Ovary (tissue), 9 donors: Measurements from ENCODE around the gene FNTB. TPM values are rescaled to one million over a fixed set of nuclear protein-coding genes. Genes with fewer than 3 reads are reported as not detected.

ENCODE experiments used
- DNase-seq, 5 donors: peaks; one replicate each; pipeline ENCODE4 v3.0.0-alpha.2; 2019 to 2020
- H3K27ac ChIP-seq, 2 donors: fragments of 200-600 bp; one replicate each; pipeline versions ENCODE4 v1.5.1 to v1.8.0; 2019 to 2022
- H3K27me3 ChIP-seq: fragments of 200-600 bp; one replicate; pipeline ENCODE4 v1.8.0; 2022
- H3K36me3 ChIP-seq: fragments of 200-600 bp; sonication (generic); one replicate; pipeline ENCODE4 v1.5.1; 2019
- H3K4me1 ChIP-seq: one replicate; pipeline ENCODE4 v1.8.1; 2013; ENCODE audit warnings: mild to moderate bottlenecking, moderate library complexity; ENCODE audit not compliant: insufficient read depth
- H3K4me3 ChIP-seq: fragments of 200-600 bp; sonication (generic); one replicate; pipeline ENCODE4 v1.5.1; 2017
- H3K9me3 ChIP-seq, 2 donors: fragments of 200-600 bp in 1 of 2; sonication (generic) in 1 of 2; one replicate each; pipeline versions ENCODE4 v1.5.1 to v1.8.1; 2013 to 2019; ENCODE audit warnings: mild to moderate bottlenecking in 1 of 2, moderate library complexity in 1 of 2
- EP300 ChIP-seq: sonication (generic); formaldehyde crosslinking; IDR thresholded peaks from one replicate; pipeline ENCODE4 v1.6.1; 2017; ENCODE audit warnings: antibody characterized with exemption
- POLR2A ChIP-seq: fragments of 450-650 bp; IDR thresholded peaks from one replicate; pipeline ENCODE4 v1.6.1; 2017; ENCODE audit warnings: antibody characterized with exemption, mild to moderate bottlenecking, moderate library complexity
- WGBS, 3 donors: extraction: QIAGEN DNeasy Blood & Tissue Kit in 1 of 3; methylation state at CpG; one replicate each; pipeline versions ENCODE4 v1.1.5 to v1.1.7; 2013 to 2017; 5-methylcytosine and 5-hydroxymethylcytosine counted together
- intact Hi-C, 4 donors: fragments of 100-400 bp; cut with DNase I; formaldehyde crosslinking; loops; one replicate each; pipeline versions ENCODE4 v1.11.0 to v1.15.1; 2022 to 2023
- polyA plus RNA-seq, 2 donors: library from polyadenylated mRNA; stranded (reverse); fragments of 200-250 nt in 1 of 2; fragments of 350-450 nt in 1 of 2; fragmentation: Illumina TruSeq in 1 of 2; extraction: RNeasy Lipid Tissue Mini Kit (QIAGEN cat#74804) in 1 of 2; gene quantifications; one replicate each; pipeline ENCODE4 v1.2.3, GENCODE V29; 2013 to 2014
- total RNA-seq, 7 donors: library from RNA; depleted of rRNA in 2 of 7; stranded (reverse); fragments of >200 nt in 2 of 7; fragmentation: NEBNext Ultra II Directional in 3 of 7; extraction: Animal tissue kit (Norgen Biotek cat#: 25700) in 3 of 7; gene quantifications; one replicate each; pipeline versions ENCODE4 v1.1.0 to v1.2.4, GENCODE V29; 2016 to 2023
- TF ChIP-seq, protein P1 (sequence below), 3 donors: fragments of 450-650 bp in 2 of 3; fragments of 200-600 bp in 1 of 3; IDR thresholded peaks; one replicate each; pipeline versions ENCODE4 v1.5.1 to v1.8.0; 2016 to 2022; ENCODE audit warnings: antibody characterized with exemption in 3 of 3, mild to moderate bottlenecking in 1 of 3
- donor health status: DM: no; HTN: no; CAD: no; lungs with moderate emphysema.
- donor health status: DM: no; HTN: no; CAD: no.
- donor health status: Bipolar disorder and iron deficiency.
- donor health status: DM: yes; HTN: yes; CAD: no.
- donor health status: DM: no; HTN: no; CAD: no.
- donor health status: DM: yes; HTN: yes; CAD: no.

FNTB gene
- total and polyA plus RNA-seq, 9 donors: 8.0 to 19.0 (median 14.1) TPM

DNA sequence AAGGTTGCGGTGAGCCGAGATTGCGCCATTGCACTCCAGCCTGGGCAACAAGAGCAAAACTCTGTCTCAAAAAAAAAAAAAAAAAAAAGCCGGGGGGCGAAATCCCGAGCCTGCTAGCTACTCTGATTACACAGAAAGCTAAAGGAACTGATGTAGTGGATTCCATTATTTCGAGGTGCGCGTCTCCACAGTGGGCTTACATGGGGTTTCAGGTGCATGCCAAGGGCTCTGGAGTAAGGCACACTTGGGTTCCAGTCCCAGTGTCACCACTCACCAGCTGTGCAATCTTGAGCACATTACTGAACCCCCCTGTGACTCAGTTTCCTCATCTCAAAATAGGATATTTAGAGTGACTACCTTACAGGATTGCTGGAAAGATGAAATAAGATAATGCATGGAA lies 12.9 kb upstream of the FNTB start:
- intact Hi-C loops: loop anchor here in 1 of 4 donors (5.0 kb wide), 1 partner anchor 152 kb away; no protein-coding TSS in a partner anchor
- WGBS, 3 donors: 90 to 96% (median 96%) methylated on average over 9 of the region's 9 CpGs

GRCh38 chr14:64974563-64974962 lies 12.1 kb upstream of the FNTB start:
- WGBS, 3 donors: 57 to 67% (median 61%) methylated on average over 8 of the region's 8 CpGs
- H3K36me3 ChIP-seq: no peaks in the 10 kb centered on the region
- no peaks in the 10 kb centered on the region for H3K27me3 ChIP-seq
- DNase-seq: no peak
- no peak overlapping the region for H3K27ac ChIP-seq
- no peak overlapping the region for H3K4me3 ChIP-seq
- peaks cover 2% of the 10 kb centered on the region for H3K4me1 ChIP-seq
- TF ChIP-seq EP300 (no peak), POLR2A (no peak)
- TF ChIP-seq, protein P1, sequence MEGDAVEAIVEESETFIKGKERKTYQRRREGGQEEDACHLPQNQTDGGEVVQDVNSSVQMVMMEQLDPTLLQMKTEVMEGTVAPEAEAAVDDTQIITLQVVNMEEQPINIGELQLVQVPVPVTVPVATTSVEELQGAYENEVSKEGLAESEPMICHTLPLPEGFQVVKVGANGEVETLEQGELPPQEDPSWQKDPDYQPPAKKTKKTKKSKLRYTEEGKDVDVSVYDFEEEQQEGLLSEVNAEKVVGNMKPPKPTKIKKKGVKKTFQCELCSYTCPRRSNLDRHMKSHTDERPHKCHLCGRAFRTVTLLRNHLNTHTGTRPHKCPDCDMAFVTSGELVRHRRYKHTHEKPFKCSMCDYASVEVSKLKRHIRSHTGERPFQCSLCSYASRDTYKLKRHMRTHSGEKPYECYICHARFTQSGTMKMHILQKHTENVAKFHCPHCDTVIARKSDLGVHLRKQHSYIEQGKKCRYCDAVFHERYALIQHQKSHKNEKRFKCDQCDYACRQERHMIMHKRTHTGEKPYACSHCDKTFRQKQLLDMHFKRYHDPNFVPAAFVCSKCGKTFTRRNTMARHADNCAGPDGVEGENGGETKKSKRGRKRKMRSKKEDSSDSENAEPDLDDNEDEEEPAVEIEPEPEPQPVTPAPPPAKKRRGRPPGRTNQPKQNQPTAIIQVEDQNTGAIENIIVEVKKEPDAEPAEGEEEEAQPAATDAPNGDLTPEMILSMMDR (IDR thresholded peaks at IDR 0.05): no peak
- intact Hi-C loops: loop anchor here in 1 of 4 donors (5.0 kb wide), 1 partner anchor 152 kb away; no protein-coding TSS in a partner anchor
- H3K9me3 ChIP-seq: no peaks in the 10 kb centered on the region

More for the DNA sequence above, 12.9 kb upstream of the FNTB start:
- no peak overlapping the region for H3K4me3 ChIP-seq
- H3K4me1 ChIP-seq: peaks cover 2% of the 10 kb centered on the region
- DNase-seq: no peak
- H3K36me3 ChIP-seq: no peaks in the 10 kb centered on the region
- no peaks in the 10 kb centered on the region for H3K9me3 ChIP-seq
- TF ChIP-seq EP300 (no peak), POLR2A (no peak)
- TF ChIP-seq, protein P1 (IDR thresholded peaks at IDR 0.05): no peak
- no peaks in the 10 kb centered on the region for H3K27me3 ChIP-seq
- no peak overlapping the region for H3K27ac ChIP-seq

- H3K4me3 ChIP-seq: no peak overlapping the region
- peaks cover 2% of the 10 kb centered on the region for H3K4me1 ChIP-seq
- H3K36me3 ChIP-seq: no peaks in the 10 kb centered on the region
- TF ChIP-seq EP300: no peak
- no peak for TF ChIP-seq POLR2A
- TF ChIP-seq, protein P1 (IDR thresholded peaks at IDR 0.05): no peak
- WGBS, 3 donors: 80 to 92% (median 83%) methylated on average over 5 of the region's 5 CpGs
- H3K27ac ChIP-seq: no peak overlapping the region
- DNase-seq: no peak
- H3K9me3 ChIP-seq: no peaks in the 10 kb centered on the region
- H3K27me3 ChIP-seq: no peaks in the 10 kb centered on the region
- intact Hi-C loops: loop anchor here in 2 of 4 donors (5.0 to 10.0 kb wide), 2 partner anchors 157 to 175 kb away; no protein-coding TSS in a partner anchor
Measured at GRCh38 chr14:64979336-64980074, 7.2 kb upstream of the FNTB start.

- peak in 1 of 5 donors; percentile 24 for DNase-seq
- intact Hi-C loops: loop anchor here in 2 of 4 donors (5.0 to 10.0 kb wide), 2 partner anchors 161 to 171 kb away; no protein-coding TSS in a partner anchor
- TF ChIP-seq, protein P1 (IDR thresholded peaks at IDR 0.05): peak; percentile 36 to 73 (median 44)
- no peak for TF ChIP-seq EP300
- TF ChIP-seq POLR2A: no peak
Measured at GRCh38 chr14:64983439-64984310, 3.0 kb upstream of the FNTB start.

More at GRCh38 chr14:64983439-64984310, 3.0 kb upstream of the FNTB start:
- 3 to 5% (median 5%) methylated on average over 15 of the region's 15 CpGs for WGBS, 3 donors
- Histone ChIP-seq H3K36me3 (no peaks in the 10 kb centered on the region), H3K4me1 (peaks cover 4% of the 10 kb centered on the region), H3K27ac (no peak overlapping the region), H3K9me3 (no peaks in the 10 kb centered on the region), H3K27me3 (no peaks in the 10 kb centered on the region), H3K4me3 (no peak overlapping the region)
